ENCODE results near the gene PDCD4. TPM values are rescaled to one million over a fixed set of nuclear protein-coding genes. Genes with fewer than 3 reads are reported as not detected.
A peak's percentile ranks its signal among the peaks of the same experiment; 100 is the strongest.

The PDCD4 gene
- total RNA-seq, 1 experiment from 2014 or later, result 63.0 TPM

GRCh38 chr10:110898391-110898790, 26.7 kb downstream of the PDCD4 start:
- Histone ChIP-seq H3K27ac (ENCODE audit: low read depth, low read length) (no peak overlapping the region), H3K36me3 (ENCODE audit: control insufficient read depth in 1 of 2, insufficient read depth in 2 of 2, low read length in 2 of 2) (no peaks in the 10 kb centered on the region; a peak in 1 of 4 replicates), H2AFZ (ENCODE audit: low read depth, low read length, poor library complexity, severe bottlenecking) (no peak overlapping the region), H3K79me2 (ENCODE audit: insufficient read depth, low read length) (no peaks in the 10 kb centered on the region), H3K4me3 (replicated peaks in 1 of 2; ENCODE audit: low read depth in 1 of 2, low read length in 2 of 2) (no peak overlapping the region), H3K9ac (ENCODE audit: low read length) (no peak overlapping the region), H3K9me2 (ENCODE audit: insufficient read depth) (no peaks in the 10 kb centered on the region), H3K4me1 (ENCODE audit: control insufficient read depth in 1 of 2, insufficient read depth in 2 of 2, low read length in 2 of 2) (peaks cover 0 to 11% of the 10 kb centered on the region in 2 experiments; a peak in 2 of 4 replicates), H3K9me3 (ENCODE audit: control insufficient read depth in 1 of 2, insufficient read depth in 1 of 2, low read depth in 1 of 2, low read length in 2 of 2) (no peaks in the 10 kb centered on the region), H4K20me1 (ENCODE audit: insufficient read depth) (0 out of 2 replicates have a peak, but pooled peaks cover under 1% of the 10 kb centered on the region), H3K4me2 (ENCODE audit: low read length) (no peak overlapping the region), H3K27me3 (ENCODE audit: insufficient read depth, low read length) (no peaks in the 10 kb centered on the region)
- TSS peak; percentile 61 for BruUV-seq (replicated peaks)
- POLR2A ChIA-PET, result interaction anchor here (1.0 kb wide), 1 partner anchor 12 kb away, joined by 3 read pairs; no protein-coding TSS in a partner anchor
- intact Hi-C loops (cut with micrococcal nuclease), result no loop called here
- RAD21 ChIA-PET (ENCODE audit: low non-redundant PET in 1 of 2, low total read pairs in 2 of 2, uncharacterized antibody in 2 of 2, unreplicated experiment in 2 of 2), result no interaction called here
- DNase-seq (ENCODE audit: low read depth, low spot score), result no peak
- CTCF ChIA-PET, result interaction anchor here (0.6 to 1.1 kb wide), 3 partner anchors 27 to 232 kb away, joined by 3 read pairs; no protein-coding TSS in a partner anchor
- TF ChIP-seq FOSL1 (IDR thresholded peaks at IDR 0.05; ENCODE audit: low read depth), result no peak
- no peak for TF ChIP-seq RAD21 (IDR thresholded peaks at IDR 0.05; ENCODE audit: low read depth)
- no peak for TF ChIP-seq POLR2A (IDR thresholded peaks at IDR 0.05; ENCODE audit: borderline replicate concordance, extremely low read depth, insufficient read depth, insufficient read length)
- no peak for TF ChIP-seq ZNF274 (IDR thresholded peaks at IDR 0.05; ENCODE audit: low read depth, low read length)
- no peak for TF ChIP-seq JUND (IDR thresholded peaks at IDR 0.05)
- TF ChIP-seq ZBTB33 (IDR thresholded peaks at IDR 0.05; ENCODE audit: extremely low read depth, insufficient replicate concordance, low read length), result no peak
- no peak for TF ChIP-seq POLR2AphosphoS5 (IDR thresholded peaks at IDR 0.05; ENCODE audit: low read depth, low read length)
- TF ChIP-seq YY1 (IDR thresholded peaks at IDR 0.05; ENCODE audit: extremely low read depth, insufficient replicate concordance, low read depth, low read length), result no peak
- TF ChIP-seq CTCF (IDR thresholded peaks at IDR 0.05 in 2 of 3, conservative IDR thresholded peaks at IDR 0.05 in 1 of 3; ENCODE audit: borderline replicate concordance in 1 of 3, insufficient read depth in 1 of 3, low read depth in 2 of 3, low read length in 2 of 3), result no peak
- no peak for TF ChIP-seq CBX3 (IDR thresholded peaks at IDR 0.05; ENCODE audit: low read depth)
- no peak for TF ChIP-seq SIN3A (IDR thresholded peaks at IDR 0.05; ENCODE audit: low read depth)
- no peak for TF ChIP-seq EZH2phosphoT487 (IDR thresholded peaks at IDR 0.05; ENCODE audit: borderline replicate concordance)
- no peak for TF ChIP-seq REST (IDR thresholded peaks at IDR 0.05; ENCODE audit: low read depth)
- no peak for TF ChIP-seq TCF7L2 (IDR thresholded peaks at IDR 0.05; ENCODE audit: borderline replicate concordance, extremely low read depth, insufficient read depth, insufficient read length)
- TF ChIP-seq EZH2 (IDR thresholded peaks at IDR 0.05), result no peak
- no peak for TF ChIP-seq MAX (IDR thresholded peaks at IDR 0.05)
- ATAC-seq, result no peak

Data from HCT116 (cell line).